Measurements from ENCODE around the gene REC8. TPM values are rescaled to one million over a fixed set of nuclear protein-coding genes. Genes with fewer than 3 reads are reported as not detected.

Gene REC8
- total RNA-seq, 1 experiment from 2014 or later: 58.0 TPM

- Histone ChIP-seq H3K56ac (ENCODE audit: insufficient read length, low read depth, low read length) (no peak overlapping the region), H3K14ac (ENCODE audit: insufficient read depth, low read length) (no peak overlapping the region), H3K9me3 (ENCODE audit: control insufficient read depth, low read depth, low read length) (no peaks in the 10 kb centered on the region), H3K23me2 (ENCODE audit: insufficient read length, low read depth, low read length, poor library complexity, severe bottlenecking) (no peaks in the 10 kb centered on the region), H2AFZ (ENCODE audit: low read length) (no peak overlapping the region), H2AK5ac (ENCODE audit: insufficient read length, low read length) (no peak overlapping the region), H3K27me3 (ENCODE audit: insufficient read depth, low read length) (no peaks in the 10 kb centered on the region), H3K23ac (ENCODE audit: insufficient read length, low read depth, low read length) (no peak overlapping the region), H2BK15ac (ENCODE audit: low read depth, low read length) (no peak overlapping the region), H3K4me2 (ENCODE audit: insufficient read depth, insufficient read length, low read length) (no peak overlapping the region), H3K4ac (ENCODE audit: low read depth, low read length) (no peak overlapping the region), H4K91ac (ENCODE audit: insufficient read length, low read depth, low read length) (no peak overlapping the region), H3K9ac (ENCODE audit: extremely low read depth, insufficient read length, low read length) (no peak overlapping the region), H4K8ac (replicated peaks; ENCODE audit: insufficient read length, low read depth, low read length) (no peak overlapping the region), H4K20me1 (ENCODE audit: control insufficient read depth, insufficient read depth, insufficient read length) (no peaks in the 10 kb centered on the region), H3K4me1 (ENCODE audit: insufficient read depth, low read length) (no peaks in the 10 kb centered on the region; the same call in 1 of the 2 replicates), H2BK5ac (ENCODE audit: insufficient read length, low read length) (no peak overlapping the region), H3K79me2 (ENCODE audit: insufficient read depth, low read length) (no peaks in the 10 kb centered on the region), H3T11ph (ENCODE audit: low read length) (no peak overlapping the region), H4K5ac (ENCODE audit: insufficient read length, low read depth, low read length) (no peak overlapping the region), H2BK12ac (ENCODE audit: insufficient read length, low read depth, low read length) (no peak overlapping the region), H3K18ac (ENCODE audit: insufficient read length, low read depth, low read length) (no peak overlapping the region), H3K79me1 (ENCODE audit: insufficient read depth, low read depth, low read length, poor library complexity, severe bottlenecking) (peaks cover 4% of the 10 kb centered on the region), H3K27ac (ENCODE audit: insufficient read length, low read depth, low read length) (no peak overlapping the region), H2BK120ac (ENCODE audit: low read depth, low read length, poor library complexity, severe bottlenecking) (no peak overlapping the region), H2BK20ac (ENCODE audit: low read depth, low read length, poor library complexity, severe bottlenecking) (no peak overlapping the region)
- no peaks in the 10 kb centered on the region for H3K9me3 Mint-ChIP-seq
- no peaks in the 10 kb centered on the region; the same call in 1 of the 2 replicates for H3K27me3 Mint-ChIP-seq (ENCODE audit: low read depth)
- TF ChIP-seq CTCF (conservative IDR thresholded peaks at IDR 0.05): no peak
- peaks cover 10 to 13% of the 10 kb centered on the region in 2 experiments for H3K4me1 Mint-ChIP-seq
- WGBS (ENCODE audit: extremely low coverage, insufficient read length, low lambda C conversion rate): no CpG with 5 or more reads among the region's 19 CpGs
- no peak for DNase-seq
- peaks cover 39 to 89% (median 70%) of the 10 kb centered on the region in 3 experiments for H3K36me3 Mint-ChIP-seq (ENCODE audit: insufficient read depth in 1 of 3, low read depth in 3 of 3)
- H3K4me3 Mint-ChIP-seq: no peak overlapping the region
- no peak overlapping the region for H3K27ac Mint-ChIP-seq
Measured at GRCh38 chr14:24184104-24184970, 12.5 kb downstream of the REC8 start.
